ENCODE measurements around the gene ZBED5. TPM values are rescaled to one million over a fixed set of nuclear protein-coding genes. Genes with fewer than 3 reads are reported as not detected.

Gene ZBED5
- total RNA-seq, 1 donor from 2014 or later = 29.0 TPM

DNA sequence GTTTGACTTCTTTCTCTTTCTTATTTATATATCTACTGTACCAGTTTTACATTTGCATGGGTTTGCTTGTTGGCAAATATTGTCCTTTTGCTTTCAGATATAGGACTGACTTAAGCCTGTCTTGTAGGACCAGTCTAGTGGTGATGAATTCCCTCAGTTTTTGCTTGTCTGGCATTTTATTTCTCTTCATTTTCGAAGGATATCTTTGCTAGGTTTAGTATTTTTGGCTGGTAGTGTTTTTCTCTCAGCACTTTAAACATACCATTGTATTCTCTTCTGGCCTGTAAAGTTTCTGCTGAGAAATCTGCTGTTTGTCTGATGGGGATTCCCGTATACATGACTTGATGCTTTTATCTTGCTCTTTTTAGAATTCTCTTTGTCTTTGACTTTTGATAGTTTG is 14.2 kb upstream of the ZBED5 start:
- Histone ChIP-seq H3K4me3 (ENCODE audit: low read depth, low read length) (no peak overlapping the region), H3K36me3 (ENCODE audit: control insufficient read depth, insufficient read depth, low read length) (no peaks in the 10 kb centered on the region), H3K27me3 (ENCODE audit: control insufficient read depth, insufficient read depth, low read length) (no peaks in the 10 kb centered on the region)
- no peak for DNase-seq (ENCODE audit: low read depth)
- TF ChIP-seq, protein P1, sequence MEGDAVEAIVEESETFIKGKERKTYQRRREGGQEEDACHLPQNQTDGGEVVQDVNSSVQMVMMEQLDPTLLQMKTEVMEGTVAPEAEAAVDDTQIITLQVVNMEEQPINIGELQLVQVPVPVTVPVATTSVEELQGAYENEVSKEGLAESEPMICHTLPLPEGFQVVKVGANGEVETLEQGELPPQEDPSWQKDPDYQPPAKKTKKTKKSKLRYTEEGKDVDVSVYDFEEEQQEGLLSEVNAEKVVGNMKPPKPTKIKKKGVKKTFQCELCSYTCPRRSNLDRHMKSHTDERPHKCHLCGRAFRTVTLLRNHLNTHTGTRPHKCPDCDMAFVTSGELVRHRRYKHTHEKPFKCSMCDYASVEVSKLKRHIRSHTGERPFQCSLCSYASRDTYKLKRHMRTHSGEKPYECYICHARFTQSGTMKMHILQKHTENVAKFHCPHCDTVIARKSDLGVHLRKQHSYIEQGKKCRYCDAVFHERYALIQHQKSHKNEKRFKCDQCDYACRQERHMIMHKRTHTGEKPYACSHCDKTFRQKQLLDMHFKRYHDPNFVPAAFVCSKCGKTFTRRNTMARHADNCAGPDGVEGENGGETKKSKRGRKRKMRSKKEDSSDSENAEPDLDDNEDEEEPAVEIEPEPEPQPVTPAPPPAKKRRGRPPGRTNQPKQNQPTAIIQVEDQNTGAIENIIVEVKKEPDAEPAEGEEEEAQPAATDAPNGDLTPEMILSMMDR (IDR thresholded peaks at IDR 0.05; ENCODE audit: insufficient read depth, low read length, poor library complexity, severe bottlenecking) = no peak

GRCh38 chr11:10868352-10868751 is 10.5 kb upstream of the ZBED5 start:
- Histone ChIP-seq H3K4me3 (ENCODE audit: low read depth, low read length) (no peak overlapping the region), H3K36me3 (ENCODE audit: control insufficient read depth, insufficient read depth, low read length) (no peaks in the 10 kb centered on the region), H3K27me3 (ENCODE audit: control insufficient read depth, insufficient read depth, low read length) (no peaks in the 10 kb centered on the region)
- DNase-seq (ENCODE audit: low read depth) = no peak
- TF ChIP-seq, protein P1 (IDR thresholded peaks at IDR 0.05; ENCODE audit: insufficient read depth, low read length, poor library complexity, severe bottlenecking) = no peak

GRCh38 chr11:10866893-10867331 is 9.1 kb upstream of the ZBED5 start:
- peak; percentile 57 for DNase-seq (ENCODE audit: low read depth)
- TF ChIP-seq, protein P1 (IDR thresholded peaks at IDR 0.05; ENCODE audit: insufficient read depth, low read length, poor library complexity, severe bottlenecking) = no peak
- H3K4me3 ChIP-seq (ENCODE audit: low read depth, low read length) = no peak overlapping the region
- no peaks in the 10 kb centered on the region for H3K27me3 ChIP-seq (ENCODE audit: control insufficient read depth, insufficient read depth, low read length)
- H3K36me3 ChIP-seq (ENCODE audit: control insufficient read depth, insufficient read depth, low read length) = no peaks in the 10 kb centered on the region

GRCh38 chr11:10865837-10866270 is 8.0 kb upstream of the ZBED5 start:
- Histone ChIP-seq H3K36me3 (ENCODE audit: control insufficient read depth, insufficient read depth, low read length) (no peaks in the 10 kb centered on the region), H3K27me3 (ENCODE audit: control insufficient read depth, insufficient read depth, low read length) (no peaks in the 10 kb centered on the region), H3K4me3 (ENCODE audit: low read depth, low read length) (no peak overlapping the region)
- TF ChIP-seq, protein P1 (IDR thresholded peaks at IDR 0.05; ENCODE audit: insufficient read depth, low read length, poor library complexity, severe bottlenecking) = no peak
- DNase-seq (ENCODE audit: low read depth) = no peak

GRCh38 chr11:10864688-10865087 is 6.8 kb upstream of the ZBED5 start:
- Histone ChIP-seq H3K4me3 (ENCODE audit: low read depth, low read length) (no peak overlapping the region), H3K36me3 (ENCODE audit: control insufficient read depth, insufficient read depth, low read length) (no peaks in the 10 kb centered on the region), H3K27me3 (ENCODE audit: control insufficient read depth, insufficient read depth, low read length) (no peaks in the 10 kb centered on the region)
- no peak for DNase-seq (ENCODE audit: low read depth)
- TF ChIP-seq, protein P1 (IDR thresholded peaks at IDR 0.05; ENCODE audit: insufficient read depth, low read length, poor library complexity, severe bottlenecking) = no peak

- H3K4me3 ChIP-seq (ENCODE audit: low read depth, low read length) = no peak overlapping the region
- H3K36me3 ChIP-seq (ENCODE audit: control insufficient read depth, insufficient read depth, low read length) = no peaks in the 10 kb centered on the region
- TF ChIP-seq, protein P1 (IDR thresholded peaks at IDR 0.05; ENCODE audit: insufficient read depth, low read length, poor library complexity, severe bottlenecking) = no peak
- DNase-seq (ENCODE audit: low read depth) = no peak
- no peaks in the 10 kb centered on the region for H3K27me3 ChIP-seq (ENCODE audit: control insufficient read depth, insufficient read depth, low read length)
These were observed 4.6 kb upstream of the ZBED5 start for GRCh38 chr11:10862446-10862845.
